GM12875 (cell line): ENCODE data around the gene LRRC8A.

Source experiments
- H3K4me3 ChIP-seq: one replicate; pipeline ENCODE4 v1.5.1; 2011; ENCODE audit warnings: low read depth, low read length, control low read depth
- TF ChIP-seq, protein P1 (sequence below): IDR thresholded peaks from 2 replicates; pipeline ENCODE4 v1.5.1; 2011; ENCODE audit warnings: low read depth, mild to moderate bottlenecking, control low read depth, inconsistent platforms, low read length, moderate library complexity, borderline replicate concordance; ENCODE audit not compliant: insufficient read depth

Gene LRRC8A

DNA sequence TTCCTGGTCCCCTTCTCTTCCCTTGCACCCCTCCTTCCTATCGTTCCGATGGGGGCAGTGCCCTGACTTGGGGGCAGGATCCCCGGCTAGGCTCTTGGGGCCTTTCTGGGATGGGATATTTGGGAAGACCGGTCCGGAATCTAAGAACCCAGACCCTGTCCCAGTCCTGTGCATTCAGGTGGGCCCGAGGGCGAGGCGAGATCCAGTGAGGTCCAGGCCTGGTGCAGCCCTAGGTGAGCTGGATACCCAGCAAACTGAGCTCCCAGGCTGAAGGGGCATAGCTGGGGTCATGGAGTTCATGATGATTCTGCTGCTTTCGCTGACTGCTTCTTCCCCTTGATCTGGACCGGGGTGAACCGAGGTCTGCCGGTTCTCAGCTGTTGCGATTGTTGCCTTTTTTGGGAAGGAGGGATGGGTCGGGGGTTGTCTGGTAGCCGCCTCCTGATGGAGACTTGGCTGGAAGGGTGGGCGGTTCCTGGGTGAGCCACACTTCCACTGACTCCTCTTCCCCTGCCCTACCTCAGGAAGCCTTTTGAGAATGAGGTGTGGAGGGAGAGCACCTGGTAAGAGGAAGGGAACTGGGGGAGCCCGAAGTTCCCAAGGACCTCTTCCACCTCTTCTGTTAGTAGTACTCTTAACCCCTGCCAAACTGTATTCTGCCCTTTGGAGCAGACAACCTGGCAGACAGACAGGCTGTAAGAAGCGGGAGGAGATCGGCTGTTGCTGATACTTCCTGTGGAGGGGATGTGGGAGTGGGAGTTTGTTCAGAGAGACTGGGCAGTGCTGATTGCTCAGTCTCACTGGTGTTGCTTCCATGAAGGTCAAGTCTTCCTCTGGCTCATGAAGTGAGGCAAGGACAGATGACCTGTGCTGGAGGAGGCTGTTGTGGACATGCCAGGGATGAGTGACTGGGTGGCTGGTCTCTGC is 1.0 kb downstream of the LRRC8A start:
- peak overlapping the region; percentile 94 for H3K4me3 ChIP-seq
- TF ChIP-seq, protein P1, sequence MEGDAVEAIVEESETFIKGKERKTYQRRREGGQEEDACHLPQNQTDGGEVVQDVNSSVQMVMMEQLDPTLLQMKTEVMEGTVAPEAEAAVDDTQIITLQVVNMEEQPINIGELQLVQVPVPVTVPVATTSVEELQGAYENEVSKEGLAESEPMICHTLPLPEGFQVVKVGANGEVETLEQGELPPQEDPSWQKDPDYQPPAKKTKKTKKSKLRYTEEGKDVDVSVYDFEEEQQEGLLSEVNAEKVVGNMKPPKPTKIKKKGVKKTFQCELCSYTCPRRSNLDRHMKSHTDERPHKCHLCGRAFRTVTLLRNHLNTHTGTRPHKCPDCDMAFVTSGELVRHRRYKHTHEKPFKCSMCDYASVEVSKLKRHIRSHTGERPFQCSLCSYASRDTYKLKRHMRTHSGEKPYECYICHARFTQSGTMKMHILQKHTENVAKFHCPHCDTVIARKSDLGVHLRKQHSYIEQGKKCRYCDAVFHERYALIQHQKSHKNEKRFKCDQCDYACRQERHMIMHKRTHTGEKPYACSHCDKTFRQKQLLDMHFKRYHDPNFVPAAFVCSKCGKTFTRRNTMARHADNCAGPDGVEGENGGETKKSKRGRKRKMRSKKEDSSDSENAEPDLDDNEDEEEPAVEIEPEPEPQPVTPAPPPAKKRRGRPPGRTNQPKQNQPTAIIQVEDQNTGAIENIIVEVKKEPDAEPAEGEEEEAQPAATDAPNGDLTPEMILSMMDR: no peak

GRCh38 chr9:128884164-128884563 is 2.2 kb downstream of the LRRC8A start:
- TF ChIP-seq, protein P1: no peak
- H3K4me3 ChIP-seq: no peak overlapping the region

DNA sequence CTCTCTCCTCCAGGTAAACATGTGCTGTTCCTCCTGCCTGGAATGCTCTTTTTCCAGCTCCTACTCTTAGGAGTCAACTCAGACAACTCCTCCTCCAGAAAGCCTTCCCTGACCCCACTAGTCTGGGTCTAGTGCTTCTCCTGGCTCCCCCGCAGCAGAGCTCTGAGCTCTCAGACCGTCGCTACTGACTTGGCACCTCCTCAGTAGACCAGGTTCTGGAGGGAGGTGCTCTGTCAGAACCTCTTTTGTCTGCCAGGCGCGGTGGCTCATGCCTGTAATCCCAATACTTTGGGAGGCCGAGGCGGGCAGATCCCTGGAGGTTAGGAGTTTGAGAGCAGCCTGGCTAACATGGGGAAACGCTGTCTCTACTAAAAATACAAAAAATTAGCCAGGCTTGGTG is 3.4 kb downstream of the LRRC8A start:
- no peak overlapping the region for H3K4me3 ChIP-seq
- TF ChIP-seq, protein P1: no peak

- TF ChIP-seq, protein P1: no peak
- H3K4me3 ChIP-seq: no peak overlapping the region
These were observed 3.9 kb downstream of the LRRC8A start for GRCh38 chr9:128885798-128886197.

DNA sequence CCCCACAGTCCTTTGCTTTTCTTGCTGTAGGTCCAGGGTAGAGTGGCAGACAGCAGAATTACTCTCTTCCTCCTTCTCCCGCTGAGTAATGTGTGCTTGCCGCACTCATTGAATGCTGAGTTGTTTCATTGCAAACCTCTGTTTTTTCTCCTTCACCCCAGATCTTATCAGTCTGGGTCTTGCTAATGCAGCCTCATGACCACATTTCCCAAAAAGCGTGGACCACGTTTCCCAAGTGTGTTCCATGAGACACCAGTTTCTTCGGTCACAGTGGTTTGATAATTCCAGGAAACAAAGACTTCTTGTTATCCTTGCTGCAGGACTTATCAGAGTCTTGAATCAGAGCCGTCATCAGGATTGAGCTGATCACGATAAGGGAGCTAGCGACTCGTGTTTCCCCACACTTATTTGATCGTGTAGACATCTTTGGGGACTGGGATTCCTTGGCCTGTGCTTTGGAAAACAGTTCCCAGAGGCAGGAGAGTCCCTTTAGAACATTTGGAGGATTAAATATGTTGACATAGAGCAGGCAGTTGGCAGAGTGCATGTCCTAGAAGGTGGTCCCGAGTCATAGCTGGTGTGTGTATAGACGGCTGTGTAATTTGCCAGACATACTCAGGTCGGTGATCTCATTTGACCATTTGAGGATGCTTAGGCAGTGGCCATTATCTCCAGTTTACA is 4.4 kb downstream of the LRRC8A start:
- H3K4me3 ChIP-seq: no peak overlapping the region
- TF ChIP-seq, protein P1: no peak

GRCh38 chr9:128887049-128887448 is 5.1 kb downstream of the LRRC8A start:
- H3K4me3 ChIP-seq: no peak overlapping the region

More at GRCh38 chr9:128887049-128887448, 5.1 kb downstream of the LRRC8A start:
- TF ChIP-seq, protein P1: no peak
